Breast epithelium (tissue), 3 donors: Measurements from ENCODE around the gene GUCY2D.

Experiments
- CTCF ChIP-seq, 3 donors: fragments of 450-650 bp; IDR thresholded peaks; one replicate each; pipeline ENCODE4 v1.5.1; 2016 to 2017; ENCODE audit warnings: antibody characterized with exemption in 3 of 3, mild to moderate bottlenecking in 3 of 3, moderate library complexity in 3 of 3
- POLR2A ChIP-seq: fragments of 450-650 bp; IDR thresholded peaks from one replicate; pipeline ENCODE4 v1.6.1; 2016; ENCODE audit warnings: antibody characterized with exemption, mild to moderate bottlenecking, moderate library complexity

DNA sequence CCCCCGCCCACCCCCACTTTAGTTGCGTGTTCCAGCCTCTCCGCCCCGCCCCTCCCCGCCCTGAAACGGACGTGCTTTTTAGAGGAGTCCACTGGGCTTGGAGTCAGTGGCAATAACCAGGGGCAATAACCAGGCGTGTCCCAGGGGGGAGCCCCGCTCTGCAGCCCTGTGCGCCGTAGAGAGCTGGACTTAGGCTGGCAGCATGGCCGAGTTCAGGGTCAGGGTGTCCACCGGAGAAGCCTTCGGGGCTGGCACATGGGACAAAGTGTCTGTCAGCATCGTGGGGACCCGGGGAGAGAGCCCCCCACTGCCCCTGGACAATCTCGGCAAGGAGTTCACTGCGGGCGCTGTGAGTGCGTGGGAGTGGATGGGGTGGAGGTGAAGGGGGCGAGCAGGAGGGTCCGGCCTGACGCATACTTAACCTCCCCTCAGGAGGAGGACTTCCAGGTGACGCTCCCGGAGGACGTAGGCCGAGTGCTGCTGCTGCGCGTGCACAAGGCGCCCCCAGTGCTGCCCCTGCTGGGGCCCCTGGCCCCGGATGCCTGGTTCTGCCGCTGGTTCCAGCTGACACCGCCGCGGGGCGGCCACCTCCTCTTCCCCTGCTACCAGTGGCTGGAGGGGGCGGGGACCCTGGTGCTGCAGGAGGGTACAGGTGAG lies 36.7 kb downstream of the GUCY2D start, which contains the start of gene ALOX15B:
- no peak for TF ChIP-seq CTCF (IDR thresholded peaks at IDR 0.05)
- no peak for TF ChIP-seq POLR2A
